Fibroblast of skin of abdomen (primary cell): ENCODE data around the gene MEIS1. TPM values are rescaled to one million over a fixed set of nuclear protein-coding genes. Genes with fewer than 3 reads are reported as not detected.
A peak's percentile ranks its signal among the peaks of the same experiment; 100 is the strongest.
"Not testable (repeated sequence)": the region's sequence is repeated elsewhere in the genome, so short reads cannot be mapped to it uniquely, and the experiment has no call there.

ENCODE experiments used
- DNase-seq: peaks from one replicate; pipeline ENCODE4 v3.0.0-alpha.2; 2013
- polyA plus RNA-seq, 2 experiments: library from polyadenylated mRNA; unstranded; fragments of 120-200 nt; gene quantifications; one replicate each; pipeline ENCODE4 v1.2.1, GENCODE V29; 2013; ENCODE audit not compliant: insufficient read length in 2 of 2

Gene MEIS1
- 30.4 TPM for polyA plus RNA-seq (2013, experiment 1 of 2; ENCODE audit: insufficient read length)
- 38.1 TPM for polyA plus RNA-seq (2013, experiment 2 of 2; ENCODE audit: insufficient read length)

GRCh38 chr2:66434679-66435548, at the start of gene MEIS1:
Gene MEIS1 (plus strand): TSS chr2:66435125. CDS start chr2:66435857, 732 bp downstream.
- peak; percentile 99 for DNase-seq

GRCh38 chr2:66387016-66387753, 47.7 kb upstream of the MEIS1 start:
- DNase-seq = no peak

- peak; percentile 9 for DNase-seq
Observed at GRCh38 chr2:66389651-66390131, 45.2 kb upstream of the MEIS1 start.

- DNase-seq = no peak
Observed at GRCh38 chr2:66390152-66390551, 44.8 kb upstream of the MEIS1 start.

GRCh38 chr2:66390811-66391210, 44.1 kb upstream of the MEIS1 start:
- DNase-seq = no peak

- not testable (repeated sequence) for DNase-seq
Observed at GRCh38 chr2:66391240-66391639, 43.7 kb upstream of the MEIS1 start.

- DNase-seq = no peak
Observed at GRCh38 chr2:66405473-66405872, 29.5 kb upstream of the MEIS1 start.

- DNase-seq = no peak
Observed at GRCh38 chr2:66408905-66409304, 26.0 kb upstream of the MEIS1 start.

GRCh38 chr2:66412874-66413273, 22.1 kb upstream of the MEIS1 start:
- no peak for DNase-seq

GRCh38 chr2:66414896-66415295, 20.0 kb upstream of the MEIS1 start:
- no peak for DNase-seq

- no peak for DNase-seq
Observed at GRCh38 chr2:66418381-66418780, 16.5 kb upstream of the MEIS1 start.

- DNase-seq = no peak
Observed at GRCh38 chr2:66421612-66422011, 13.3 kb upstream of the MEIS1 start.

GRCh38 chr2:66423391-66424124, 11.4 kb upstream of the MEIS1 start:
- DNase-seq = no peak

- DNase-seq = no peak
Observed at GRCh38 chr2:66426244-66427111, 8.4 kb upstream of the MEIS1 start.

- no peak for DNase-seq
Observed at GRCh38 chr2:66427300-66427699, 7.6 kb upstream of the MEIS1 start.

- peak; percentile 62 for DNase-seq
Observed at GRCh38 chr2:66428986-66429612, 5.8 kb upstream of the MEIS1 start.

- DNase-seq = no peak
Observed at GRCh38 chr2:66429693-66430504, 5.0 kb upstream of the MEIS1 start.

- no peak for DNase-seq
Observed at GRCh38 chr2:66430505-66431273, 4.2 kb upstream of the MEIS1 start.

- DNase-seq = no peak
Observed at GRCh38 chr2:66431274-66431642, 3.7 kb upstream of the MEIS1 start.
